HEK293T (cell line): ENCODE results near the gene CARM1.

ENCODE experiments used
- ELF4 ChIP-seq: fragments of 450-650 bp; IDR thresholded peaks from 2 replicates; pipeline ENCODE4 v1.6.1; 2017; ENCODE audit warnings: antibody characterized with exemption
- TARDBP ChIP-seq: fragments of 450-650 bp; IDR thresholded peaks from 2 replicates; pipeline ENCODE4 v1.6.1; 2016

DNA sequence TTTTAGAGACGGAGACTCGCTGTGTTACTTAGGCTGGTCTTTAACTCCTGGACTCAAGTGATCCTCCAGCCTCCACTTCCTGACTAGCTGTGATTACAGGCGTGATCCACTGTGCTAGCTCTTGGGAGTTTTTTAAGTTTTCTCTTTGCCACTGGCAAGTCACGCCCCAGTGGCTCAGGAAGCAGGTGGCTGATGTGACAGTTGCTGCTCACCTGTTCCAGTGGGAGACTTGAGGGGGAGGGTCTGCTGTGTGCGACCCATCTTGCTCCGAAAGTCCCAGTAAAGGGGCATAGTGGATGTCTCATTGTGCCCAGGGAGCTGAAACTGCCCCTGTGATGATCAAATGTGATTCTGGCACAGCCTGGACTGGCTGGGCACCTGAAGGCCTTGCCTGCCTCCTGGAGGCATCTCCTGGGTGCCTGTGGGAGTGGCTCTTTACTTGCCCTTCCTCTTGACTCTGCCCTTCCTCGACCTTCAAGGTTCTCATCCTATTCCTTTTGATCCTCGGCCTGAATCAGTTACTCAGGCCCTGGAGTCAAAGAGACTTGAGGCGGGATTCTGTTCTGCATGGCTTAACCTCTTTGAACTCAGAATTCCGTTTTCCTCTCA is 97.3 kb downstream of the CARM1 start:
- TF ChIP-seq TARDBP (no peak), ELF4 (no peak)
